Mucosa of stomach (tissue), 1 donor: ENCODE results near the gene NLRP13.
"Not testable (repeated sequence)": the region's sequence is repeated elsewhere in the genome, so short reads cannot be mapped to it uniquely, and the experiment has no call there.

Experiments used
- H3K27me3 ChIP-seq: one replicate; pipeline ENCODE4 v1.7.0; 2013; ENCODE audit warnings: mild to moderate bottlenecking, low read length; ENCODE audit not compliant: control insufficient read depth, insufficient read depth
- H3K36me3 ChIP-seq: one replicate; pipeline ENCODE4 v1.7.0; 2013; ENCODE audit warnings: low read length; ENCODE audit not compliant: control insufficient read depth, insufficient read depth
- H3K4me1 ChIP-seq: one replicate; pipeline ENCODE4 v1.7.0; 2013; ENCODE audit warnings: mild to moderate bottlenecking, low read length; ENCODE audit not compliant: control insufficient read depth, insufficient read depth
- H3K4me3 ChIP-seq: one replicate; pipeline ENCODE4 v1.7.0; 2013; ENCODE audit warnings: low read length
- H3K9ac ChIP-seq: one replicate; pipeline ENCODE4 v1.7.0; 2013; ENCODE audit warnings: mild to moderate bottlenecking, low read length, moderate library complexity
- H3K9me3 ChIP-seq: one replicate; pipeline ENCODE4 v1.7.0; 2013; ENCODE audit warnings: mild to moderate bottlenecking, low read length, moderate library complexity; ENCODE audit not compliant: control insufficient read depth
- donor health status: Pancreatic carcinoma.

The NLRP13 gene

GRCh38 chr19:55931936-55932386 is at the start of gene NLRP13:
NLRP13 (minus strand) TSS chr19:55932336; CDS start chr19:55932311, 25 bp downstream.
- Histone ChIP-seq H3K9ac (no peak within 1 kb of the TSS), H3K4me3 (no peak within 1 kb of the TSS), H3K36me3 (no peaks in the 10 kb centered on the region), H3K4me1 (no peaks in the 10 kb centered on the region), H3K27me3 (no peaks in the 10 kb centered on the region), H3K9me3 (no peaks in the 10 kb centered on the region)

- Histone ChIP-seq H3K27me3 (no peaks in the 10 kb centered on the region), H3K9me3 (no peaks in the 10 kb centered on the region), H3K9ac (no peak overlapping the region), H3K4me1 (no peaks in the 10 kb centered on the region), H3K36me3 (no peaks in the 10 kb centered on the region), H3K4me3 (no peak overlapping the region)
These were observed 48.3 kb upstream of the NLRP13 start for GRCh38 chr19:55980415-55980814.

- Histone ChIP-seq H3K36me3 (no peaks in the 10 kb centered on the region), H3K9me3 (no peaks in the 10 kb centered on the region), H3K4me1 (no peaks in the 10 kb centered on the region), H3K9ac (no peak overlapping the region), H3K4me3 (no peak overlapping the region), H3K27me3 (no peaks in the 10 kb centered on the region)
These were observed 41.8 kb upstream of the NLRP13 start for GRCh38 chr19:55973982-55974381.

GRCh38 chr19:55962186-55962585 is 30.1 kb upstream of the NLRP13 start:
- H3K27me3 ChIP-seq: no peaks in the 10 kb centered on the region
- H3K4me1 ChIP-seq: no peaks in the 10 kb centered on the region
- H3K36me3 ChIP-seq: no peaks in the 10 kb centered on the region
- H3K9me3 ChIP-seq: no peaks in the 10 kb centered on the region
- no peak overlapping the region for H3K4me3 ChIP-seq
- no peak overlapping the region for H3K9ac ChIP-seq

- Histone ChIP-seq H3K27me3 (no peaks in the 10 kb centered on the region), H3K9me3 (no peaks in the 10 kb centered on the region), H3K36me3 (no peaks in the 10 kb centered on the region), H3K9ac (no peak overlapping the region), H3K4me1 (no peaks in the 10 kb centered on the region), H3K4me3 (no peak overlapping the region)
These were observed 28.0 kb upstream of the NLRP13 start for GRCh38 chr19:55959996-55960675.

GRCh38 chr19:55958356-55958755 is 26.2 kb upstream of the NLRP13 start:
- Histone ChIP-seq H3K4me3 (no peak overlapping the region), H3K4me1 (no peaks in the 10 kb centered on the region), H3K36me3 (no peaks in the 10 kb centered on the region), H3K27me3 (no peaks in the 10 kb centered on the region), H3K9me3 (no peaks in the 10 kb centered on the region), H3K9ac (no peak overlapping the region)

GRCh38 chr19:55956431-55956830 is 24.3 kb upstream of the NLRP13 start:
- Histone ChIP-seq H3K36me3 (no peaks in the 10 kb centered on the region), H3K4me1 (no peaks in the 10 kb centered on the region), H3K9ac (no peak overlapping the region), H3K9me3 (no peaks in the 10 kb centered on the region), H3K27me3 (no peaks in the 10 kb centered on the region), H3K4me3 (no peak overlapping the region)

GRCh38 chr19:55950566-55950965 is 18.4 kb upstream of the NLRP13 start:
- H3K4me3 ChIP-seq, H3K36me3 ChIP-seq, H3K4me1 ChIP-seq, H3K9me3 ChIP-seq, H3K9ac ChIP-seq, H3K27me3 ChIP-seq: not testable (repeated sequence)

- Histone ChIP-seq H3K4me3 (no peak within 1 kb of the TSS), H3K4me1 (no peaks in the 10 kb centered on the region), H3K27me3 (no peaks in the 10 kb centered on the region), H3K9me3 (no peaks in the 10 kb centered on the region), H3K9ac (no peak within 1 kb of the TSS), H3K36me3 (no peaks in the 10 kb centered on the region)
These were observed 15.4 kb upstream of the NLRP13 start, which contains the start of gene NLRP8 for GRCh38 chr19:55947532-55947931. NLRP8 (plus strand) TSS chr19:55947832.

GRCh38 chr19:55940306-55940705 is 8.2 kb upstream of the NLRP13 start:
- Histone ChIP-seq H3K9me3 (no peaks in the 10 kb centered on the region), H3K4me3 (no peak overlapping the region), H3K9ac (no peak overlapping the region), H3K36me3 (no peaks in the 10 kb centered on the region), H3K27me3 (no peaks in the 10 kb centered on the region), H3K4me1 (no peaks in the 10 kb centered on the region)

GRCh38 chr19:55939206-55939605 is 7.1 kb upstream of the NLRP13 start:
- H3K9me3 ChIP-seq: no peaks in the 10 kb centered on the region
- no peak overlapping the region for H3K4me3 ChIP-seq
- no peaks in the 10 kb centered on the region for H3K4me1 ChIP-seq
- H3K27me3 ChIP-seq: no peaks in the 10 kb centered on the region
- no peak overlapping the region for H3K9ac ChIP-seq
- H3K36me3 ChIP-seq: no peaks in the 10 kb centered on the region

GRCh38 chr19:55935206-55935605 is 3.1 kb upstream of the NLRP13 start:
- Histone ChIP-seq H3K9me3 (no peaks in the 10 kb centered on the region), H3K9ac (no peak overlapping the region), H3K27me3 (no peaks in the 10 kb centered on the region)

More at GRCh38 chr19:55935206-55935605, 3.1 kb upstream of the NLRP13 start:
- Histone ChIP-seq H3K36me3 (no peaks in the 10 kb centered on the region), H3K4me3 (no peak overlapping the region), H3K4me1 (no peaks in the 10 kb centered on the region)
